GM12892 (cell line): ENCODE results near the gene TMEM205.

Experiments
- DNase-seq: peaks from one replicate; pipeline ENCODE4 v3.0.0; 2011; ENCODE audit not compliant: insufficient read length
- FAIRE-seq: peaks from 2 replicates; lab custom pipeline; 2011; peaks lifted over from hg19 to GRCh38; lab: Jason Lieb, UNC
- POLR2A ChIP-seq: IDR thresholded peaks from 2 replicates; pipeline ENCODE4 v1.6.1; 2011; ENCODE audit warnings: low read depth, low read length, control low read depth
- POLR2AphosphoS5 ChIP-seq: IDR thresholded peaks from 2 replicates; pipeline ENCODE4 v1.6.1; 2011; ENCODE audit warnings: low read depth, low read length, control low read depth
- TAF1 ChIP-seq: IDR thresholded peaks from 2 replicates; pipeline ENCODE4 v1.6.1; 2011; ENCODE audit warnings: low read depth, mild to moderate bottlenecking, control low read depth, low read length, borderline replicate concordance

Gene TMEM205

GRCh38 chr19:11378319-11379189, 32.5 kb upstream of the TMEM205 start:
- FAIRE-seq (no peak), DNase-seq (no peak)
- TF ChIP-seq POLR2AphosphoS5 (no peak), TAF1 (no peak), POLR2A (no peak)

- FAIRE-seq (no peak), DNase-seq (no peak)
- no peak for TF ChIP-seq POLR2A
Measured at GRCh38 chr19:11377756-11378155, 31.7 kb upstream of the TMEM205 start.

- DNase-seq (no peak), FAIRE-seq (no peak)
- TF ChIP-seq TAF1 (no peak), POLR2A (no peak), POLR2AphosphoS5 (no peak)
Measured at GRCh38 chr19:11377237-11377636, 31.2 kb upstream of the TMEM205 start.

GRCh38 chr19:11375143-11375948, 29.3 kb upstream of the TMEM205 start:
- no peak for FAIRE-seq
- TF ChIP-seq POLR2AphosphoS5 (no peak; the same call in 1 of the 2 replicates), TAF1 (peak; percentile 34; the same call in 1 of the 2 replicates), POLR2A (peak; percentile 28; the same call in 1 of the 2 replicates)
- no peak for DNase-seq

GRCh38 chr19:11374433-11375142, 28.5 kb upstream of the TMEM205 start, which contains the start of gene SWSAP1:
SWSAP1 (plus strand) TSS chr19:11374666; CDS start chr19:11374681, 15 bp downstream.
- peak; percentile 97 for DNase-seq
- FAIRE-seq, result peak; percentile 99
- TF ChIP-seq POLR2A (peak; percentile 80; the same call in 1 of the 2 replicates), TAF1 (no peak), POLR2AphosphoS5 (peak; percentile 74; the same call in 1 of the 2 replicates)

- FAIRE-seq (no peak), DNase-seq (no peak)
- TF ChIP-seq POLR2A, result no peak
- no peak for TF ChIP-seq TAF1
- no peak for TF ChIP-seq POLR2AphosphoS5
Measured at GRCh38 chr19:11373885-11374432, 27.9 kb upstream of the TMEM205 start.

GRCh38 chr19:11373166-11373884, 27.3 kb upstream of the TMEM205 start:
- FAIRE-seq, result peak; percentile 65
- TF ChIP-seq POLR2AphosphoS5 (no peak), TAF1 (no peak), POLR2A (no peak)
- peak; percentile 23 for DNase-seq

GRCh38 chr19:11370744-11371143, 24.7 kb upstream of the TMEM205 start:
- TF ChIP-seq POLR2AphosphoS5 (no peak), POLR2A (no peak), TAF1 (no peak)
- DNase-seq (no peak), FAIRE-seq (no peak)

GRCh38 chr19:11367528-11367927, 21.5 kb upstream of the TMEM205 start:
- DNase-seq (no peak), FAIRE-seq (no peak)
- TF ChIP-seq POLR2AphosphoS5 (no peak), TAF1 (no peak), POLR2A (no peak)

GRCh38 chr19:11365557-11366117, 19.6 kb upstream of the TMEM205 start:
- DNase-seq (no peak), FAIRE-seq (no peak)
- no peak for TF ChIP-seq POLR2AphosphoS5
- TF ChIP-seq TAF1, result no peak
- no peak for TF ChIP-seq POLR2A
